GM10248 (cell line): ENCODE results near the gene SMAD7.

ENCODE experiments used
- CTCF ChIA-PET: fragments of 300-600 bp; sonication (Branson Sonifier 250); formaldehyde crosslinking; extraction: SDS; loops from one replicate; lab custom pipeline; 2021; ENCODE audit warnings: antibody characterized with exemption; lab: Yijun Ruan, JAX
- POLR2A ChIA-PET: fragments of 350-650 bp; sonication (Branson Sonifier 250); formaldehyde crosslinking; extraction: SDS; loops from one replicate; lab custom pipeline; 2020; ENCODE audit warnings: antibody characterized with exemption; lab: Yijun Ruan, JAX
- DNase-seq: peaks from one replicate; pipeline ENCODE4 v3.0.0; 2012; ENCODE audit errors: extremely low spot score
- TF ChIP-seq, protein P1 (sequence below): IDR thresholded peaks from 2 replicates; pipeline ENCODE4 v1.5.1; 2012; ENCODE audit warnings: mild to moderate bottlenecking, low read depth; ENCODE audit errors: extremely low read depth, missing control alignments, control extremely low read depth

Gene SMAD7

DNA sequence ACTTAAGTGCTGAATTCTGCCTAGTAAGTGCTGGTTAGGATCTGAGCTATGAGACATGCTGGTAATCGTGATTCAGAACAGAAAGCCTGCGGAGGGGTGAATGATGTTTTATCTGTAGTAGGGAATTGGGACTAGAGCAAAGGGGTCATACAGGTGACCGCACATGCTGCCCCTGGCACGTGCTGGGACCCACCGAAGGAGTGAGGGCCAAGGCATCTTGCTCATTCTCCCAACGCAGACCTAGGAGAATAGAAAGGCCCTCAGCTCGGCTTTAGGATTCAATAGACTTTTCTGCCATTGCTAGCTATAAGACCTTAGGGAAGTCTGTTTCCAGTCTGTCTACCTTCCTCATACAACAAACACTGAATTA, 8.8 kb upstream of the SMAD7 start:
- CTCF ChIA-PET: interaction anchor here (1.7 kb wide), 1 partner anchor 9 kb away, joined by 4 read pairs; no protein-coding TSS in a partner anchor
- POLR2A ChIA-PET: no interaction called here
- TF ChIP-seq, protein P1, sequence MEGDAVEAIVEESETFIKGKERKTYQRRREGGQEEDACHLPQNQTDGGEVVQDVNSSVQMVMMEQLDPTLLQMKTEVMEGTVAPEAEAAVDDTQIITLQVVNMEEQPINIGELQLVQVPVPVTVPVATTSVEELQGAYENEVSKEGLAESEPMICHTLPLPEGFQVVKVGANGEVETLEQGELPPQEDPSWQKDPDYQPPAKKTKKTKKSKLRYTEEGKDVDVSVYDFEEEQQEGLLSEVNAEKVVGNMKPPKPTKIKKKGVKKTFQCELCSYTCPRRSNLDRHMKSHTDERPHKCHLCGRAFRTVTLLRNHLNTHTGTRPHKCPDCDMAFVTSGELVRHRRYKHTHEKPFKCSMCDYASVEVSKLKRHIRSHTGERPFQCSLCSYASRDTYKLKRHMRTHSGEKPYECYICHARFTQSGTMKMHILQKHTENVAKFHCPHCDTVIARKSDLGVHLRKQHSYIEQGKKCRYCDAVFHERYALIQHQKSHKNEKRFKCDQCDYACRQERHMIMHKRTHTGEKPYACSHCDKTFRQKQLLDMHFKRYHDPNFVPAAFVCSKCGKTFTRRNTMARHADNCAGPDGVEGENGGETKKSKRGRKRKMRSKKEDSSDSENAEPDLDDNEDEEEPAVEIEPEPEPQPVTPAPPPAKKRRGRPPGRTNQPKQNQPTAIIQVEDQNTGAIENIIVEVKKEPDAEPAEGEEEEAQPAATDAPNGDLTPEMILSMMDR: no peak
- no peak for DNase-seq

DNA sequence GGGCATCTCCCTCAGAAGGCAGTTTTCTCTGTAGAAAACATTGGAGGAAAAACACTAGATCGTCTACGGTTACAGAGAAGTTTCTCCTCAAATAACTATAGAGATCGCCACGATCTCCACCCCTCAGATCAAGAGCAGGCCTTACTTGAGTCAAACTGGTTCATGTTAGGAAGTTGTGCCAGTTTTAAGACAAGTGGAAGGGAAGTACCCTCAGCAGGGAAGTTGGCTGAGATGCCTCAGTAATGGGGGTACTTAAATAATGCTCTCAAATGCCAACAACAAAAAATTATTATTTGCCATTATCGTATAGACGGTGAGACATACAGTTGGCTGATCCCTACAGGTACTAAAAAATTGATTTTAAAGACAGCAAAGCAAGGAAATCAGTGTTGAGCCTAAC, 8.2 kb upstream of the SMAD7 start:
- CTCF ChIA-PET: interaction anchor here (1.0 to 1.7 kb wide), 2 partner anchors 10 to 181 kb away, joined by 3 to 4 read pairs; no protein-coding TSS in a partner anchor
- DNase-seq: no peak
- POLR2A ChIA-PET: no interaction called here
- TF ChIP-seq, protein P1: no peak

DNA sequence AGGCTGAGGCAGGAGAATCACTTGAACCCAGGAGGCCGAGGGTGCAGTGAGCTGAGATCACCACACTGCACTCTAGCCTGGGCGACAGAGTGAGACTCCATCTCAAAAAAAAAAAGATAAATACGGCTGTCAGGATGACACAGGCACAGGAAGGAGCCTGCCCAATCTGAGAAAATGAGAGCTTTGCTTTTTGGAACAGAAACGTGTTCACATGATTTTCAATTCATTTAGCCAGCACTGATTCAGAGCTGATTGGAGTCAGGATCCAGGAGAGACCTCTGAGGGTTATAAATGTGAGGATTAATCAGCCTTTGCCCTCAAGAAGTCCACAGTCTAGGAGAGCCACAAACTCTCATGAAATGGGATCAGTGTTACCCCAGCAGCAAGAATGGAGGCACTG, 6.9 kb upstream of the SMAD7 start:
- TF ChIP-seq, protein P1: no peak
- POLR2A ChIA-PET: no interaction called here
- no peak for DNase-seq
- CTCF ChIA-PET: interaction anchor here (1.7 kb wide), 1 partner anchor 11 kb away, joined by 4 read pairs; no protein-coding TSS in a partner anchor

DNA sequence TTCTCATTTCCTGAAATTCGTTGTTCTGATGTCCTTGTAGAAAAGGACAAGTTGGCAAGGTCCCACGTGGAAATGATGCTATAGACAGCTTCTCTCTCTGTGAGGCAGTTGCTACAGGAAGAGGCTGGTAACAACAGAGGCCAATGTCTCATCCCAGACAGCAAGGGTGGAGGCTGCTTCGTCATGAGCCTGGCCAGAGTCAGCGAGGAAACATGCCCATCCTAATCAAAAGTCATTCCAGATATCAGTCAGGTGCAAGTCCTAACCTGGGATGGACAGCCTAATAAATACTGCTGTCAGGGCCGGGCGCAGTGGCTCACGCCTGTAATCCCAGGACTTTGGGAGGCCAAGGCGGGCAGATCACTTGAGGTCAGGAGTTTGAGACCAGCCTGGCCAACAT, 6.4 kb upstream of the SMAD7 start:
- POLR2A ChIA-PET: no interaction called here
- CTCF ChIA-PET: no interaction called here

DNA sequence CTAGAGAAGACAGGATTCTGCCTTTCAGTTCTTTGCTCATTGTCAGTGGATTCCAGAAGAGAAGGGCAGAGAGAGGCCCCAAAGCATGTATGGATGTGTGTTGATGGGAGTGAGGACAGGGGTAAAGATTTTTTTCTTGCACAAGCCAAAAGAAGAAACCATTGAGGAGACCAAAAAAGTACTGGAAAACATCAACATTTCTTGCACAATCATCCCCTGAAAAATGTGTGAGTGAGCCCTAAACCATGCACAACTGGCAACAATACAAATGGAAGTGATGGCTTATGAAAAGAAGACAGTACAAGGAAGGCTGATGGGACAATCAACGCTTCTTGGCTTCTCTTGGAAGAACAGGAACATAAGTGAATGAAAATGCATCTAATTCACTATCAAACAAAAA, 5.6 kb upstream of the SMAD7 start:
- no peak for DNase-seq
- TF ChIP-seq, protein P1: no peak
- ChIA-PET POLR2A (no interaction called here), CTCF (no interaction called here)

More for the DNA sequence above, 6.4 kb upstream of the SMAD7 start:
- TF ChIP-seq, protein P1: no peak
- DNase-seq: no peak

DNA sequence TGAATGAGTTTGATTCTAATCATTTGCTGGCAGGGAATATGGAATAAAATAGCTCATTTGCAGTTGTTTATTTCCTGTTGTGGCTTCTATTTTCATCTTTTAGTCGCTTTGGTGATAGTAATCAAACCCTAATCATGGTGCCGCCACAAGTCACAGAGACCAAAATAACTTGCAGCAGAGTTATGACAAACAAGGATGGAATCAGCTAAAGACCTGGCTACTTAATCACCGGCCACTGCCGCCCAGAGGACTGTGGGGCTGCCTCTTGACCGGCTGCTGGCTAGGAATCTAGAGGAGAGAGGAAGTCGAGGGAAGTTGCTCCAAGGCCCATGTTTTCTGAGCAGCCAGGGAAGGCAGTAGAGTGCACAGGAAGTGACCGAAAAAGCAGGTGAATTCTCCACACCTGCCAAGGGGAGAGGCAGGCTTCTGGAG, 5.1 kb upstream of the SMAD7 start:
- ChIA-PET CTCF (interaction anchor here (1.0 kb wide), 1 partner anchor 15 kb away, joined by 3 read pairs; no protein-coding TSS in a partner anchor), POLR2A (no interaction called here)
- no peak for DNase-seq
- TF ChIP-seq, protein P1: no peak
